Activated naive CD4-positive, alpha-beta T cell treated with anti-CD3 and anti-CD28 coated beads, Interleukin-2, amount 10 ng/mL, durations not matched to agents 7 days and 5 days (primary cell): ENCODE data around the gene ZBTB40.

ENCODE experiments used
- CTCF ChIA-PET: fragments of 350-600 bp; sonication (Branson Sonifier 250); formaldehyde crosslinking; loops from one replicate; lab custom pipeline; 2021; ENCODE audit warnings: antibody characterized with exemption; lab: Charles Lee
- DNase-seq: peaks from one replicate; pipeline ENCODE4 v3.0.0-alpha.2; 2020
- H3K27ac Mint-ChIP-seq: one replicate; pipeline ENCODE4 v1.8.0; 2021; ENCODE audit warnings: mild to moderate bottlenecking, moderate library complexity, mixed read lengths
- H3K27me3 Mint-ChIP-seq: one replicate; pipeline ENCODE4 v1.8.0; 2021; ENCODE audit warnings: mild to moderate bottlenecking, mixed read lengths
- H3K36me3 Mint-ChIP-seq: one replicate; pipeline ENCODE4 v1.8.0; 2021; ENCODE audit warnings: mixed read lengths
- H3K4me1 Mint-ChIP-seq: one replicate; pipeline ENCODE4 v1.8.0; 2021; ENCODE audit warnings: mixed read lengths
- H3K4me3 Mint-ChIP-seq: one replicate; pipeline ENCODE4 v1.8.0; 2021; ENCODE audit warnings: mild to moderate bottlenecking, moderate library complexity, mixed read lengths
- H3K9me3 Mint-ChIP-seq: one replicate; pipeline ENCODE4 v1.8.0; 2021; ENCODE audit warnings: mixed read lengths

The ZBTB40 gene

GRCh38 chr1:22529901-22530621 lies 78.4 kb downstream of the ZBTB40 start:
- no peaks in the 10 kb centered on the region for H3K4me1 Mint-ChIP-seq
- H3K4me3 Mint-ChIP-seq = no peak overlapping the region
- no peaks in the 10 kb centered on the region for H3K27me3 Mint-ChIP-seq
- H3K9me3 Mint-ChIP-seq = no peaks in the 10 kb centered on the region
- peaks cover 1% of the 10 kb centered on the region for H3K36me3 Mint-ChIP-seq
- H3K27ac Mint-ChIP-seq = no peak overlapping the region
- DNase-seq = no peak
- CTCF ChIA-PET = no interaction called here

GRCh38 chr1:22530715-22531114 lies 79.1 kb downstream of the ZBTB40 start:
- H3K4me3 Mint-ChIP-seq = no peak overlapping the region
- H3K27me3 Mint-ChIP-seq = no peaks in the 10 kb centered on the region
- H3K27ac Mint-ChIP-seq = no peak overlapping the region
- no peak for DNase-seq
- peaks cover 1% of the 10 kb centered on the region for H3K36me3 Mint-ChIP-seq
- no peaks in the 10 kb centered on the region for H3K9me3 Mint-ChIP-seq
- no peaks in the 10 kb centered on the region for H3K4me1 Mint-ChIP-seq
- CTCF ChIA-PET = no interaction called here

GRCh38 chr1:22531251-22531650 lies 79.6 kb downstream of the ZBTB40 start:
- CTCF ChIA-PET = no interaction called here
- peaks cover under 1% of the 10 kb centered on the region for H3K36me3 Mint-ChIP-seq

GRCh38 chr1:22533244-22533895 lies 81.7 kb downstream of the ZBTB40 start:
- H3K9me3 Mint-ChIP-seq = no peaks in the 10 kb centered on the region
- H3K4me1 Mint-ChIP-seq = peaks cover 5% of the 10 kb centered on the region
- H3K27ac Mint-ChIP-seq = no peak overlapping the region
- no peaks in the 10 kb centered on the region for H3K36me3 Mint-ChIP-seq
- CTCF ChIA-PET = no interaction called here
- no peak overlapping the region for H3K4me3 Mint-ChIP-seq
- H3K27me3 Mint-ChIP-seq = no peaks in the 10 kb centered on the region
- no peak for DNase-seq

More at GRCh38 chr1:22531251-22531650, 79.6 kb downstream of the ZBTB40 start:
- H3K4me3 Mint-ChIP-seq = no peak overlapping the region
- DNase-seq = no peak
- H3K27me3 Mint-ChIP-seq = no peaks in the 10 kb centered on the region
- no peaks in the 10 kb centered on the region for H3K4me1 Mint-ChIP-seq
- no peak overlapping the region for H3K27ac Mint-ChIP-seq
- no peaks in the 10 kb centered on the region for H3K9me3 Mint-ChIP-seq

- no peak for DNase-seq
- Mint-ChIP-seq H3K4me3 (no peak overlapping the region), H3K9me3 (no peaks in the 10 kb centered on the region), H3K27ac (no peak overlapping the region), H3K4me1 (peaks cover 15% of the 10 kb centered on the region), H3K36me3 (no peaks in the 10 kb centered on the region), H3K27me3 (no peaks in the 10 kb centered on the region)
- CTCF ChIA-PET = no interaction called here
Observed at GRCh38 chr1:22534951-22535350, 83.3 kb downstream of the ZBTB40 start.

- H3K27ac Mint-ChIP-seq = no peak overlapping the region
- no peaks in the 10 kb centered on the region for H3K9me3 Mint-ChIP-seq
- DNase-seq = no peak
- H3K27me3 Mint-ChIP-seq = no peaks in the 10 kb centered on the region
- no peaks in the 10 kb centered on the region for H3K36me3 Mint-ChIP-seq
- H3K4me1 Mint-ChIP-seq = peaks cover 16% of the 10 kb centered on the region
- no peak overlapping the region for H3K4me3 Mint-ChIP-seq
- CTCF ChIA-PET = no interaction called here
Observed at GRCh38 chr1:22535399-22535798, 83.7 kb downstream of the ZBTB40 start.

- H3K27me3 Mint-ChIP-seq = no peaks in the 10 kb centered on the region
- H3K27ac Mint-ChIP-seq = no peak overlapping the region
- CTCF ChIA-PET = no interaction called here
- no peak overlapping the region for H3K4me3 Mint-ChIP-seq
- no peak for DNase-seq
- peaks cover 16% of the 10 kb centered on the region for H3K4me1 Mint-ChIP-seq
- H3K9me3 Mint-ChIP-seq = no peaks in the 10 kb centered on the region
- no peaks in the 10 kb centered on the region for H3K36me3 Mint-ChIP-seq
Observed at GRCh38 chr1:22536506-22536905, 84.9 kb downstream of the ZBTB40 start.

- Mint-ChIP-seq H3K4me3 (no peak overlapping the region), H3K27ac (no peak overlapping the region), H3K27me3 (no peaks in the 10 kb centered on the region), H3K4me1 (peaks cover 16% of the 10 kb centered on the region), H3K36me3 (no peaks in the 10 kb centered on the region), H3K9me3 (no peaks in the 10 kb centered on the region)
- DNase-seq = no peak
- CTCF ChIA-PET = no interaction called here
Observed at GRCh38 chr1:22537441-22538139, 85.9 kb downstream of the ZBTB40 start.

- no peaks in the 10 kb centered on the region for H3K36me3 Mint-ChIP-seq
- DNase-seq = no peak
- no peak overlapping the region for H3K27ac Mint-ChIP-seq
- H3K4me3 Mint-ChIP-seq = no peak overlapping the region
- H3K27me3 Mint-ChIP-seq = peaks cover 5% of the 10 kb centered on the region
- no peaks in the 10 kb centered on the region for H3K9me3 Mint-ChIP-seq
- CTCF ChIA-PET = no interaction called here
- H3K4me1 Mint-ChIP-seq = peaks cover 16% of the 10 kb centered on the region
Observed at GRCh38 chr1:22539510-22540118, 88.0 kb downstream of the ZBTB40 start.

GRCh38 chr1:22540337-22540736 lies 88.7 kb downstream of the ZBTB40 start:
- H3K27me3 Mint-ChIP-seq = peaks cover 10% of the 10 kb centered on the region
- H3K36me3 Mint-ChIP-seq = no peaks in the 10 kb centered on the region
- no peak for DNase-seq
- H3K27ac Mint-ChIP-seq = no peak overlapping the region
- H3K4me1 Mint-ChIP-seq = peaks cover 16% of the 10 kb centered on the region
- no peak overlapping the region for H3K4me3 Mint-ChIP-seq
- H3K9me3 Mint-ChIP-seq = no peaks in the 10 kb centered on the region
- CTCF ChIA-PET = no interaction called here

- Mint-ChIP-seq H3K36me3 (no peaks in the 10 kb centered on the region), H3K27ac (no peak overlapping the region), H3K27me3 (peaks cover 34% of the 10 kb centered on the region), H3K9me3 (no peaks in the 10 kb centered on the region), H3K4me1 (peaks cover 16% of the 10 kb centered on the region), H3K4me3 (no peak overlapping the region)
- CTCF ChIA-PET = no interaction called here
- DNase-seq = no peak
Observed at GRCh38 chr1:22542886-22543285, 91.2 kb downstream of the ZBTB40 start.

- no peaks in the 10 kb centered on the region for H3K36me3 Mint-ChIP-seq
- peaks cover 42% of the 10 kb centered on the region for H3K27me3 Mint-ChIP-seq
- CTCF ChIA-PET = no interaction called here
- no peak for DNase-seq
- no peak overlapping the region for H3K27ac Mint-ChIP-seq
- no peaks in the 10 kb centered on the region for H3K9me3 Mint-ChIP-seq
- no peak overlapping the region for H3K4me3 Mint-ChIP-seq
- H3K4me1 Mint-ChIP-seq = peaks cover 10% of the 10 kb centered on the region
Observed at GRCh38 chr1:22543679-22544078, 92.0 kb downstream of the ZBTB40 start.

GRCh38 chr1:22544606-22545005 lies 93.0 kb downstream of the ZBTB40 start:
- peaks cover 4% of the 10 kb centered on the region for H3K4me1 Mint-ChIP-seq
- H3K27ac Mint-ChIP-seq = no peak overlapping the region
- H3K9me3 Mint-ChIP-seq = no peaks in the 10 kb centered on the region
- DNase-seq = no peak
- H3K36me3 Mint-ChIP-seq = no peaks in the 10 kb centered on the region
- CTCF ChIA-PET = no interaction called here
- H3K4me3 Mint-ChIP-seq = no peak overlapping the region
- H3K27me3 Mint-ChIP-seq = peaks cover 51% of the 10 kb centered on the region

GRCh38 chr1:22545141-22545540 lies 93.5 kb downstream of the ZBTB40 start:
- DNase-seq = no peak
- H3K9me3 Mint-ChIP-seq = no peaks in the 10 kb centered on the region
- no peak overlapping the region for H3K27ac Mint-ChIP-seq
- no peak overlapping the region for H3K4me3 Mint-ChIP-seq
- H3K4me1 Mint-ChIP-seq = no peaks in the 10 kb centered on the region
- H3K36me3 Mint-ChIP-seq = no peaks in the 10 kb centered on the region
- H3K27me3 Mint-ChIP-seq = peaks cover 56% of the 10 kb centered on the region
- CTCF ChIA-PET = no interaction called here
